Measurements from ENCODE around the gene KRT76.

Gene KRT76

GRCh38 chr12:52726451-52726850 is 50.7 kb downstream of the KRT76 start:
- Histone ChIP-seq H3K4me2 (ENCODE audit: low read depth, low read length, poor library complexity, severe bottlenecking) (no peak overlapping the region), H3K27me3 (ENCODE audit: low read length) (no peaks in the 10 kb centered on the region), H2AFZ (ENCODE audit: low read depth, low read length, severe bottlenecking) (no peak overlapping the region), H4K20me1 (ENCODE audit: low read depth, low read length) (no peaks in the 10 kb centered on the region), H3K9ac (ENCODE audit: low read length) (no peak overlapping the region), H3K9me3 (ENCODE audit: insufficient read depth, low read length) (no peaks in the 10 kb centered on the region), H3K79me2 (ENCODE audit: insufficient read depth, low read length) (no peaks in the 10 kb centered on the region), H3K9me2 (replicated peaks; ENCODE audit: insufficient read depth, low read length) (no peaks in the 10 kb centered on the region), H3K36me3 (ENCODE audit: low read length) (no peaks in the 10 kb centered on the region), H3K4me3 (ENCODE audit: insufficient read depth, low read length, poor library complexity, severe bottlenecking) (no peak overlapping the region), H3F3A (ENCODE audit: insufficient read depth) (no peaks in the 10 kb centered on the region), H3K27ac (ENCODE audit: low read depth, low read length) (no peak overlapping the region)
- TF ChIP-seq CTCF (IDR thresholded peaks at IDR 0.05; ENCODE audit: insufficient read depth, low read length, poor library complexity, severe bottlenecking): no peak
- no peak for TF ChIP-seq EZH2phosphoT487 (conservative IDR thresholded peaks at IDR 0.05; ENCODE audit: low read length)

GRCh38 chr12:52724384-52724783 is 52.8 kb downstream of the KRT76 start:
- Histone ChIP-seq H3K9me2 (replicated peaks; ENCODE audit: insufficient read depth, low read length) (no peaks in the 10 kb centered on the region), H3K79me2 (ENCODE audit: insufficient read depth, low read length) (no peaks in the 10 kb centered on the region), H3K9ac (ENCODE audit: low read length) (no peak overlapping the region), H4K20me1 (ENCODE audit: low read depth, low read length) (no peaks in the 10 kb centered on the region), H3K36me3 (ENCODE audit: low read length) (no peaks in the 10 kb centered on the region), H3K4me3 (ENCODE audit: insufficient read depth, low read length, poor library complexity, severe bottlenecking) (no peak overlapping the region), H3F3A (ENCODE audit: insufficient read depth) (no peaks in the 10 kb centered on the region), H3K9me3 (ENCODE audit: insufficient read depth, low read length) (no peaks in the 10 kb centered on the region), H3K27me3 (ENCODE audit: low read length) (no peaks in the 10 kb centered on the region), H3K4me2 (ENCODE audit: low read depth, low read length, poor library complexity, severe bottlenecking) (no peak overlapping the region), H3K27ac (ENCODE audit: low read depth, low read length) (no peak overlapping the region), H2AFZ (ENCODE audit: low read depth, low read length, severe bottlenecking) (no peak overlapping the region)
- TF ChIP-seq EZH2phosphoT487 (conservative IDR thresholded peaks at IDR 0.05; ENCODE audit: low read length): no peak

DNA sequence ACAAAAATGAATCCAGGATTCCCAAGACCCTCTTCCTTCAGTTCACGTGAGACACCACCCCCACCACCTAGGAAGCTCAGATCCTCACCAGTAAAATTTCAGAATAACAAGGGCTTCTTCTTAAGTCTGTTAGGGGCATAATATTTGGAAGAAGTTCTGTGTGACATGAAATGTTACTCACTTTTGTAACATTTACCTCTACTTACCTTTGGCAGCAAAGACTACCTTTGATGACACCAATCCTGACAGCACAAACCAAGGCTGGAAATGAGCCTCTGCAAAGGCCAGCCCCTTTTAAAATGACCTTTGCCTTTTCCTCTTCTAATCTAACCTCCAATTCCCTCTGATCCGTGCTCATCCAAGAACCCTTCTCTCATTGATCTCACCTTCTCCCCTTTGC is 54.5 kb downstream of the KRT76 start:
- no peak overlapping the region for H2AFZ ChIP-seq (ENCODE audit: low read depth, low read length, severe bottlenecking)
- H3K4me3 ChIP-seq (ENCODE audit: insufficient read depth, low read length, poor library complexity, severe bottlenecking): no peak overlapping the region
- H3K36me3 ChIP-seq (ENCODE audit: low read length): no peaks in the 10 kb centered on the region
- no peak overlapping the region for H3K4me2 ChIP-seq (ENCODE audit: low read depth, low read length, poor library complexity, severe bottlenecking)
- TF ChIP-seq CTCF (IDR thresholded peaks at IDR 0.05; ENCODE audit: insufficient read depth, low read length, poor library complexity, severe bottlenecking) (no peak), EZH2phosphoT487 (conservative IDR thresholded peaks at IDR 0.05; ENCODE audit: low read length) (no peak)
- H3K9me2 ChIP-seq (replicated peaks; ENCODE audit: insufficient read depth, low read length): no peaks in the 10 kb centered on the region
- H3K9ac ChIP-seq (ENCODE audit: low read length): no peak overlapping the region
- no peaks in the 10 kb centered on the region for H4K20me1 ChIP-seq (ENCODE audit: low read depth, low read length)
- no peak overlapping the region for H3K27ac ChIP-seq (ENCODE audit: low read depth, low read length)
- no peaks in the 10 kb centered on the region for H3K79me2 ChIP-seq (ENCODE audit: insufficient read depth, low read length)
- no peaks in the 10 kb centered on the region for H3K9me3 ChIP-seq (ENCODE audit: insufficient read depth, low read length)
- no peaks in the 10 kb centered on the region for H3K27me3 ChIP-seq (ENCODE audit: low read length)
- no peaks in the 10 kb centered on the region for H3F3A ChIP-seq (ENCODE audit: insufficient read depth)

GRCh38 chr12:52721838-52722470 is 55.2 kb downstream of the KRT76 start:
- Histone ChIP-seq H4K20me1 (ENCODE audit: low read depth, low read length) (no peaks in the 10 kb centered on the region), H3K27me3 (ENCODE audit: low read length) (no peaks in the 10 kb centered on the region)

More at GRCh38 chr12:52721838-52722470, 55.2 kb downstream of the KRT76 start:
- Histone ChIP-seq H3K9me2 (replicated peaks; ENCODE audit: insufficient read depth, low read length) (no peaks in the 10 kb centered on the region), H3K27ac (ENCODE audit: low read depth, low read length) (no peak overlapping the region), H3K9ac (ENCODE audit: low read length) (no peak overlapping the region), H3K79me2 (ENCODE audit: insufficient read depth, low read length) (no peaks in the 10 kb centered on the region), H2AFZ (ENCODE audit: low read depth, low read length, severe bottlenecking) (no peak overlapping the region), H3K4me2 (ENCODE audit: low read depth, low read length, poor library complexity, severe bottlenecking) (no peak overlapping the region), H3K9me3 (ENCODE audit: insufficient read depth, low read length) (no peaks in the 10 kb centered on the region), H3F3A (ENCODE audit: insufficient read depth) (no peaks in the 10 kb centered on the region), H3K4me3 (ENCODE audit: insufficient read depth, low read length, poor library complexity, severe bottlenecking) (no peak overlapping the region), H3K36me3 (ENCODE audit: low read length) (no peaks in the 10 kb centered on the region)
- no peak for TF ChIP-seq EZH2phosphoT487 (conservative IDR thresholded peaks at IDR 0.05; ENCODE audit: low read length)
- no peak for TF ChIP-seq CTCF (IDR thresholded peaks at IDR 0.05; ENCODE audit: insufficient read depth, low read length, poor library complexity, severe bottlenecking)
